GM23338 (cell line): ENCODE measurements around the gene CTDSP2. TPM values are rescaled to one million over a fixed set of nuclear protein-coding genes. Genes with fewer than 3 reads are reported as not detected.

ENCODE experiments used
- ATAC-seq: fragments of 200-7000 bp; cut with Tn5 transposase; 3 replicates; pipeline ENCODE4 v1.9.1; 2020
- DNase-seq: peaks from one replicate; pipeline ENCODE4 v3.0.0-alpha.2; 2015; ENCODE audit warnings: low spot score
- H2AFZ ChIP-seq: fragments of 200-600 bp; sonication (generic); 2 replicates; pipeline ENCODE4 v1.8.0; 2016; ENCODE audit warnings: antibody characterized with exemption, mild to moderate bottlenecking, moderate library complexity
- H3F3A ChIP-seq: fragments of 200-600 bp; sonication (generic); replicated peaks from 2 replicates; pipeline ENCODE4 v1.8.0; 2017; ENCODE audit warnings: antibody characterized with exemption, mixed run types, low read depth
- H3K27ac ChIP-seq: fragments of 200-600 bp; sonication (generic); 2 replicates; pipeline ENCODE4 v1.6.1; 2016; ENCODE audit warnings: low read depth
- H3K27me3 ChIP-seq: fragments of 200-600 bp; sonication (generic); 2 replicates; pipeline ENCODE4 v1.8.0; 2016; ENCODE audit warnings: mild to moderate bottlenecking, mixed run types, moderate library complexity; ENCODE audit not compliant: insufficient read depth
- H3K36me3 ChIP-seq: fragments of 200-600 bp; sonication (generic); 2 replicates; pipeline ENCODE4 v1.8.0; 2016; ENCODE audit warnings: mild to moderate bottlenecking; ENCODE audit not compliant: insufficient read depth
- H3K4me1 ChIP-seq: fragments of 200-600 bp; sonication (generic); 2 replicates; pipeline ENCODE4 v1.8.0; 2016; ENCODE audit warnings: mild to moderate bottlenecking, moderate library complexity; ENCODE audit not compliant: insufficient read depth
- H3K4me2 ChIP-seq: fragments of 200-600 bp; sonication (generic); 2 replicates; pipeline ENCODE4 v1.7.1; 2017; ENCODE audit warnings: mixed run types
- H3K4me3 ChIP-seq: fragments of 200-600 bp; sonication (generic); 2 replicates; pipeline ENCODE4 v1.6.1; 2016; ENCODE audit warnings: mixed run types
- H3K79me2 ChIP-seq: fragments of 200-600 bp; sonication (generic); replicated peaks from 2 replicates; pipeline ENCODE4 v1.8.0; 2017; ENCODE audit warnings: mild to moderate bottlenecking; ENCODE audit not compliant: insufficient read depth
- H3K9me2 ChIP-seq: fragments of 200-600 bp; sonication (generic); 2 replicates; pipeline ENCODE4 v1.8.0; 2017; ENCODE audit not compliant: insufficient read depth
- H4K20me1 ChIP-seq: fragments of 200-600 bp; sonication (generic); replicated peaks from 2 replicates; pipeline ENCODE4 v1.8.0; 2017; ENCODE audit warnings: mild to moderate bottlenecking; ENCODE audit not compliant: insufficient read depth
- H3K27ac Mint-ChIP-seq: 2 replicates; pipeline ENCODE4 v1.8.0; 2020; ENCODE audit warnings: inconsistent platforms, mild to moderate bottlenecking, moderate library complexity, mixed read lengths
- H3K27me3 Mint-ChIP-seq: 3 replicates; pipeline ENCODE4 v1.8.0; 2022; ENCODE audit warnings: low read depth, mild to moderate bottlenecking, moderate library complexity, mixed read lengths, inconsistent platforms; ENCODE audit not compliant: insufficient read depth, poor library complexity
- H3K36me3 Mint-ChIP-seq: 3 replicates; pipeline ENCODE4 v1.8.0; 2021; ENCODE audit warnings: low read depth, mild to moderate bottlenecking, inconsistent platforms, moderate library complexity, mixed read lengths
- H3K4me1 Mint-ChIP-seq: 3 replicates; pipeline ENCODE4 v1.8.0; 2020; ENCODE audit warnings: mild to moderate bottlenecking, inconsistent platforms, mixed read lengths
- H3K4me3 Mint-ChIP-seq: 3 replicates; pipeline ENCODE4 v1.8.0; 2021; ENCODE audit warnings: moderate library complexity, mild to moderate bottlenecking, inconsistent platforms, mixed read lengths
- H3K9me3 Mint-ChIP-seq: 3 replicates; pipeline ENCODE4 v1.8.0; 2020; ENCODE audit warnings: moderate library complexity, mild to moderate bottlenecking, inconsistent platforms, mixed read lengths
- EZH2 ChIP-seq: fragments of 200-600 bp; sonication (generic); IDR thresholded peaks from one replicate; pipeline ENCODE4 v1.8.0; 2017; ENCODE audit warnings: antibody characterized with exemption, mild to moderate bottlenecking, low read depth; ENCODE audit not compliant: unreplicated experiment
- EZH2phosphoT487 ChIP-seq: fragments of 200-600 bp; sonication (generic); IDR thresholded peaks from one replicate; pipeline ENCODE4 v1.8.1; 2018; ENCODE audit warnings: antibody characterized with exemption; ENCODE audit not compliant: unreplicated experiment
- JUNB ChIP-seq: IDR thresholded peaks from one replicate; pipeline ENCODE4 v1.6.1; 2016; ENCODE audit warnings: antibody characterized with exemption; ENCODE audit not compliant: unreplicated experiment
- POLR2AphosphoS5 ChIP-seq: IDR thresholded peaks from 2 replicates; pipeline ENCODE4 v1.6.1; 2016; ENCODE audit warnings: antibody characterized with exemption, low read depth
- ZNF331 ChIP-seq: fragments of 250-450 bp; sonication (Bioruptor Pico); IDR thresholded peaks from 2 replicates; pipeline ENCODE4 v1.5.0; 2020; ENCODE audit warnings: low read depth, mild to moderate bottlenecking, moderate library complexity
- polyA plus RNA-seq: library from polyadenylated mRNA; unstranded; fragments of >200 nt; fragmentation: Nextera tagmentation; extraction: Ambion mirVana; gene quantifications from 2 replicates; pipeline ENCODE4 v1.2.1, GENCODE V29; 2016
- total RNA-seq: library from RNA; depleted of rRNA; stranded (reverse); fragments of >200 nt; shearing (Covaris generic); gene quantifications from 2 replicates; pipeline ENCODE4 v1.2.3, GENCODE V29; 2014
- TF ChIP-seq, protein P1 (sequence below), 2 experiments: fragments of 200-600 bp in 1 of 2; sonication (generic) in 1 of 2; conservative IDR thresholded peaks; 2 replicates each; pipeline versions ENCODE4 v1.5.1 to v1.6.1; 2016 to 2017; ENCODE audit warnings: antibody characterized with exemption in 2 of 2, low read depth in 2 of 2, mild to moderate bottlenecking in 2 of 2, moderate library complexity in 1 of 2

CTDSP2 gene
- total and polyA plus RNA-seq, 2 experiments from 2014 or later = 22.8 to 81.9 TPM

DNA sequence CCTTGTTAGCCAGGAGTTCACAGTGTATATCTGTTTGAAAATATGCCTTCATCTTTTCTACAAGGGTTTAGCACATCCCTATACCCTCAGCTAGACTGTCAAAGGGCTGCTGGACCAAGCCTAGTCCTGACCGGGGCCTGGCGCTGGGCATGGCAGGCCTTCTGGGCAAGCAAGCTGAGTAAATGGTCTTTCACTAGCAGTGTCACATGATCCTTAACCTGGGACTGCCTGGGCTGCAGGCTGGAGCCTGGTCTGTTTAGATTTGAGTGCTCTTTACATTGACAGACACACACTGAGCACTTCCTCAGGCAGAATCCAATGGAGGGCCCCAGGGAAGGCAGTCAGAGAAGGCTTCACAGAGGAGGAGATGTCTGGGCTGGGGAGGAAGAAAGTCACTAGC, 21.1 kb downstream of the CTDSP2 start:
- Histone ChIP-seq H3K4me1 (no peaks in the 10 kb centered on the region), H4K20me1 (peaks cover 18% of the 10 kb centered on the region), H3K27ac (no peak overlapping the region), H3K27me3 (no peaks in the 10 kb centered on the region), H3F3A (no peaks in the 10 kb centered on the region), H3K79me2 (peaks cover 19% of the 10 kb centered on the region), H3K9me2 (no peaks in the 10 kb centered on the region), H3K36me3 (peaks cover 40% of the 10 kb centered on the region), H3K4me3 (no peak overlapping the region), H3K4me2 (no peak overlapping the region), H2AFZ (no peak overlapping the region)
- Mint-ChIP-seq H3K36me3 (peaks cover 84% of the 10 kb centered on the region), H3K27ac (no peak overlapping the region), H3K27me3 (peaks cover 5% of the 10 kb centered on the region), H3K4me3 (no peak overlapping the region), H3K9me3 (no peaks in the 10 kb centered on the region), H3K4me1 (peaks cover 7% of the 10 kb centered on the region; the same call in 2 of the 3 replicates)
- ATAC-seq = no peak
- TF ChIP-seq, protein P1, sequence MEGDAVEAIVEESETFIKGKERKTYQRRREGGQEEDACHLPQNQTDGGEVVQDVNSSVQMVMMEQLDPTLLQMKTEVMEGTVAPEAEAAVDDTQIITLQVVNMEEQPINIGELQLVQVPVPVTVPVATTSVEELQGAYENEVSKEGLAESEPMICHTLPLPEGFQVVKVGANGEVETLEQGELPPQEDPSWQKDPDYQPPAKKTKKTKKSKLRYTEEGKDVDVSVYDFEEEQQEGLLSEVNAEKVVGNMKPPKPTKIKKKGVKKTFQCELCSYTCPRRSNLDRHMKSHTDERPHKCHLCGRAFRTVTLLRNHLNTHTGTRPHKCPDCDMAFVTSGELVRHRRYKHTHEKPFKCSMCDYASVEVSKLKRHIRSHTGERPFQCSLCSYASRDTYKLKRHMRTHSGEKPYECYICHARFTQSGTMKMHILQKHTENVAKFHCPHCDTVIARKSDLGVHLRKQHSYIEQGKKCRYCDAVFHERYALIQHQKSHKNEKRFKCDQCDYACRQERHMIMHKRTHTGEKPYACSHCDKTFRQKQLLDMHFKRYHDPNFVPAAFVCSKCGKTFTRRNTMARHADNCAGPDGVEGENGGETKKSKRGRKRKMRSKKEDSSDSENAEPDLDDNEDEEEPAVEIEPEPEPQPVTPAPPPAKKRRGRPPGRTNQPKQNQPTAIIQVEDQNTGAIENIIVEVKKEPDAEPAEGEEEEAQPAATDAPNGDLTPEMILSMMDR (conservative IDR thresholded peaks at IDR 0.05; ENCODE audit: low read depth in 2 of 2) = no peak
- TF ChIP-seq ZNF331 (CRISPR knock-in tag) (no peak), POLR2AphosphoS5 (no peak), EZH2 (no peak), EZH2phosphoT487 (no peak)
- DNase-seq = no peak

DNA sequence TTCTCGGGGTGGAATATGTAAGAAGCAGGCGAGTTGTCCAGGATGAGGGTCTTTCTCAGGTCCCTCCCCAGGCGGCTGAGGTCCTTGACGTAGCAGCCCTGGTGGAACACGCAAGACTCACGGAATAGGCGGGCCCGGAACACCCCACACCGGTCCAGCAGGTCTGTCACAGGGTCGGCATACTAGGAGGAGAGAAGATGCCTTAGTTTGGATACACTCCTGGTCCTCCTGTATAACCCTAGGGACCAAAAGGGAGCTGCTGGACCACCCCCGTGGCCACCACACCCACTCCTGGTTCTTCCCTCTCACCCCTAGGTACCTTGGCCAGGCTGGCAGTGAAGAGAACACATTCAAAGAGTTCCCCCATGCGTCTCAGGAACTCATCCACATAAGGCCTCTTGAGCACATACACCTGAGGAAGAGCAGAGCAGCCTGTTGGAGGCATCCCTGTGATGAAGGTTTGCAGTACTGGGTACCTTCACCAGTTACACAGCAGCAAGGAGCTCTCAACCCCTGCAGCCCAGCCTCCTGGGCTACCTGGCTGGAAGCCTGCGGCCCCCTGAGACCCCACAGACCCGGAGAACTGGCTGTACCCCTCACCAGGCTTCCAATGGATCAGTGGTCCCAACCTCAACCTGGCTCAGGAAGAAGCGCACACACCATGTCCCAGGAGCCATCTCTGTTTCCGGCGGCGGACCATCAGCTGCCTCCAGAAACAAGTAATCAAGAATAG, 22.5 kb downstream of the CTDSP2 start:
- Mint-ChIP-seq H3K27me3 (peaks cover 9% of the 10 kb centered on the region), H3K4me3 (no peak overlapping the region), H3K27ac (no peak overlapping the region), H3K9me3 (no peaks in the 10 kb centered on the region), H3K4me1 (no peaks in the 10 kb centered on the region), H3K36me3 (peaks cover 79% of the 10 kb centered on the region)
- no peaks in the 10 kb centered on the region for H3K9me2 ChIP-seq
- H4K20me1 ChIP-seq = peaks cover 9% of the 10 kb centered on the region; the same call in 1 of the 2 replicates
- ATAC-seq (no peak), DNase-seq (no peak)
- H3K27me3 ChIP-seq = no peaks in the 10 kb centered on the region
- no peak for TF ChIP-seq EZH2
- TF ChIP-seq POLR2AphosphoS5 = no peak
- no peak for TF ChIP-seq JUNB
- H3K4me1 ChIP-seq = no peaks in the 10 kb centered on the region
- no peak overlapping the region for H3K4me3 ChIP-seq
- H3F3A ChIP-seq = 0 out of 2 replicates have a peak, but pooled peaks cover 1% of the 10 kb centered on the region
- peaks cover 6% of the 10 kb centered on the region for H3K79me2 ChIP-seq
- no peak overlapping the region for H3K4me2 ChIP-seq
- H3K27ac ChIP-seq = no peak overlapping the region
- H2AFZ ChIP-seq = no peak overlapping the region
- H3K36me3 ChIP-seq = peaks cover 40% of the 10 kb centered on the region
